ENCODE results near the gene MAGEC1.
"Not testable (repeated sequence)": the region's sequence is repeated elsewhere in the genome, so short reads cannot be mapped to it uniquely, and the experiment has no call there.

MAGEC1 gene, protein sequence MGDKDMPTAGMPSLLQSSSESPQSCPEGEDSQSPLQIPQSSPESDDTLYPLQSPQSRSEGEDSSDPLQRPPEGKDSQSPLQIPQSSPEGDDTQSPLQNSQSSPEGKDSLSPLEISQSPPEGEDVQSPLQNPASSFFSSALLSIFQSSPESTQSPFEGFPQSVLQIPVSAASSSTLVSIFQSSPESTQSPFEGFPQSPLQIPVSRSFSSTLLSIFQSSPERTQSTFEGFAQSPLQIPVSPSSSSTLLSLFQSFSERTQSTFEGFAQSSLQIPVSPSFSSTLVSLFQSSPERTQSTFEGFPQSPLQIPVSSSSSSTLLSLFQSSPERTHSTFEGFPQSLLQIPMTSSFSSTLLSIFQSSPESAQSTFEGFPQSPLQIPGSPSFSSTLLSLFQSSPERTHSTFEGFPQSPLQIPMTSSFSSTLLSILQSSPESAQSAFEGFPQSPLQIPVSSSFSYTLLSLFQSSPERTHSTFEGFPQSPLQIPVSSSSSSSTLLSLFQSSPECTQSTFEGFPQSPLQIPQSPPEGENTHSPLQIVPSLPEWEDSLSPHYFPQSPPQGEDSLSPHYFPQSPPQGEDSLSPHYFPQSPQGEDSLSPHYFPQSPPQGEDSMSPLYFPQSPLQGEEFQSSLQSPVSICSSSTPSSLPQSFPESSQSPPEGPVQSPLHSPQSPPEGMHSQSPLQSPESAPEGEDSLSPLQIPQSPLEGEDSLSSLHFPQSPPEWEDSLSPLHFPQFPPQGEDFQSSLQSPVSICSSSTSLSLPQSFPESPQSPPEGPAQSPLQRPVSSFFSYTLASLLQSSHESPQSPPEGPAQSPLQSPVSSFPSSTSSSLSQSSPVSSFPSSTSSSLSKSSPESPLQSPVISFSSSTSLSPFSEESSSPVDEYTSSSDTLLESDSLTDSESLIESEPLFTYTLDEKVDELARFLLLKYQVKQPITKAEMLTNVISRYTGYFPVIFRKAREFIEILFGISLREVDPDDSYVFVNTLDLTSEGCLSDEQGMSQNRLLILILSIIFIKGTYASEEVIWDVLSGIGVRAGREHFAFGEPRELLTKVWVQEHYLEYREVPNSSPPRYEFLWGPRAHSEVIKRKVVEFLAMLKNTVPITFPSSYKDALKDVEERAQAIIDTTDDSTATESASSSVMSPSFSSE

GRCh38 chrX:141903400-141904155, at the start of gene MAGEC1:
MAGEC1 (plus strand) TSS chrX:141903894; CDS start chrX:141905073, 1,179 bp downstream.
- DNase-seq (ENCODE audit: low read depth in 2 of 2): no peak

GRCh38 chrX:141857479-141857878, 46.2 kb upstream of the MAGEC1 start:
- no peak for DNase-seq (ENCODE audit: low read depth in 2 of 2)

DNA sequence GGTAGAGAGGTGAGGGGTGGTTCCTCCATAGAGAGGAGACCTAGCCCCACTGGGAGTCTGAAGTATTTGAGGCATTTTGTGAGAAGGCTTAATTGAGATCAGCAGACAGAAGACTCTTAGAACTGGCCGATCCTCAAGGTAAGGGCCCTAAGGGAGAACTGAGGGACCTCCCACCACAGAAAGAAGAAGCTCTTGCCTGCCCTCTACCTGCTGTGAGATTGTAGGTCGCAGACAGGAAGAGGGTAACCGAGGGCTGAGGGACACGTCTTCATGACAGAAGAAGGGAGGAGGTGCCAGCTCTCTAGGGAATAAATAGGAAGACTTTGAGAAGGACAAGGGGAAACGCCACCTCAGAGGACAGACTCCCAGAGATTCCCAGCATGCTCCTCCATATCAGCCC, 24.1 kb upstream of the MAGEC1 start:
- no peak for DNase-seq (ENCODE audit: low read depth in 2 of 2)

DNA sequence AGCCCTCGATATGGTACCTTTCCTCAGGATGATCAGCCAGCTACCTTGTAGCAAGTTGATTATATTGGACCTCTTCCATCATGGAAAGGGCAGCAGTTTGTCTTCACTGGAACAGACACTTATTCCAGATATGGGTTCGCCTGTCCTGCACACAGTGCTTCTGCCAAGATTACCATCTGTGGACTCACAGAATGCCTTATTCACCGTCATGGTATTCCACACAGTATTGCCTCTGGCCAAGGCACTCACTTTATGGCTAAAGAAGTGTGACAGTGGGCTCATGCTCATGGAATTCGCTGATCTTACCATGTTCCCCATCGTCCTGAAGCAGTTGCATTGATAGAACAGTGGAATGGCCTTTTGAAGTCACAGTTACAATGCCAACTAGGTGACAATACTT, 14.9 kb upstream of the MAGEC1 start:
- DNase-seq (ENCODE audit: low read depth in 2 of 2): not testable (repeated sequence)

GRCh38 chrX:141894733-141895132, 9.0 kb upstream of the MAGEC1 start:
- no peak for DNase-seq (ENCODE audit: low read depth in 2 of 2)

DNA sequence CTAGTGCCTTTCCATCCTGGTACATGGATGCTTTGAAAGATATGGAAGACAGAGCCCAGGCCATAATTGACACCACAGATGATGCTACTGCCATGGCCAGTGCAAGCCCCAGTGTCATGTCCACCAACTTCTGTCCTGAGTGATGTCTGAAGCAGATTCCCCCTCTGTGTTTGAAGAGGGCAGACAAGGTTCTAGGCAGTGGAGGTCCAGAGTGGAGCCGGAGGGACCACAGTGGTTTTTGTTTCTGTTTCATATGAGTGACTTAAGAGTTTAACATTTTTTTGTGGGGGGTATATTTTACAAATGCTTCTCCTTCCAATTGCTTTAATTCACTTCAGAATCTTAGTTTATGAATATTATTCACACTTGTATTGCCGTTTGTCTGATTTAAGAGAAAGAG, 6.0 kb upstream of the MAGEC1 start:
- DNase-seq (ENCODE audit: low read depth in 2 of 2): no peak

GRCh38 chrX:141902366-141902765, 1.3 kb upstream of the MAGEC1 start:
- no peak for DNase-seq (ENCODE audit: low read depth in 2 of 2)

GRCh38 chrX:141904262-141904661, 568 bp downstream of the MAGEC1 start:
- no peak for DNase-seq (ENCODE audit: low read depth in 2 of 2)

DNA sequence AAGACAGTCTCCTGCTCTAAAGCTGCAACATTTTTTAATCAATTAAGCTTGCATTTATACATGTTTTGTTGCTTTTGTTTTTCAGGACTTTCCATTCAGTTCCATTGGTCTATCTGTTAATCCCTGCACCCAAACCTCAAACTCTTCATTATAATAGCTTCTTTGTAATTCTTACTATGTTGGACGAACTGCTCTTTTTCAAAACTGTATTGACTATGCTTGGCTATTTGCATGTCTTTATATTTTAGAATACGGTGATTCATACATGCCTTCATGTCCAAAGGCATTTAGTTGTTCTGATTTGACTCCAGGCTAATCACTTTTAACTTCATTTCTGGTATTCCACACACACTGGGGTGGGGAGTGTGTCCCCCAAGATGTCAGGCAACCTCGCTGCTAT, 14.1 kb downstream of the MAGEC1 start:
- DNase-seq (ENCODE audit: low read depth in 2 of 2): no peak

DNA sequence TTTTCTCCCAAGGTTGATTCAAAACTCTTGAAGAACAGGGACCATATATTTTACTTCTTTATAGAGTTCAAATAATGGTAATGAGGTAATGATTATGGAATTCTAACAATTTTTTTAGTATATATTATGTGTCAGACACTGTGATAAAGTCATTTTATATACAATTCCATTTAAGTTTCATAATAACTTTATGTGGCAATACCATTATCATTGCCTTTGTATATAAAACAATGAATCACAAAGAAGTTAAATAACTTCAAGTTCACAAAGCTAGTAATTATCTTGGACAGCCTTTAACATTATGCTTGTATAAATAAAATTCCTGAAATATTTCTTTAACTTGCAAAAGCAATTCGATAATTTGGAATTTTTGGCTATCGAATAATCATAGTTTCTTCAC, 20.6 kb downstream of the MAGEC1 start:
- DNase-seq (ENCODE audit: low read depth in 2 of 2): no peak

GRCh38 chrX:141928432-141928831, 24.7 kb downstream of the MAGEC1 start:
- no peak for DNase-seq (ENCODE audit: low read depth in 2 of 2)

DNA sequence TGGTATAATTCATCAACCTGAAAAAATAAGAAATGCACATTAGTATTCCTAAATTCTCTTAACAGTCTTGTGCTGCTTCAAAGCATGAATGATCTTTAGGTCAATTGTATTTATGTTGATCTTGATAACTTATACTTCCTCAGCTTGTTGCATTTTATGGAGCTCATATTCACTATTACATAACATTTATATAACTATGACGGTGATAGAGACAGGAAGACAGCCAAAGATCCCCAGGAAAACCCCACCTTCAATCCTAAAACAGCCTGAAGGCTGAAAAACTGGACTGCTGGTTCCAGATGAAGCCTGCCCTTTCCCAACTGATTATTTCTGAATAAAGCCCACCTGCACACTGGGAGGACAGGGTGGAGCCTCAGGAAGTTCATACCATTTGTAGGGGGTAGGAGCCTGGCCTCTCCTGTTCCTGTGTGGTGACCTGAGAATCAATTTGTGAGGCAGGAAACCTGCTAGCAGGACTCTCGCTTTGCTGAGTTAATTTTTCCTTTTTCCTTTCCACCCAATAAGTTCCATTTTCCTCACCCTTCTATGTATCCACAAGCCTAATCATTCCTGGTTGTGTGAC, 30.5 kb downstream of the MAGEC1 start:
- DNase-seq (ENCODE audit: low read depth in 2 of 2): no peak

GRCh38 chrX:141935645-141936044, 32.0 kb downstream of the MAGEC1 start:
- no peak for DNase-seq (ENCODE audit: low read depth in 2 of 2)

DNA sequence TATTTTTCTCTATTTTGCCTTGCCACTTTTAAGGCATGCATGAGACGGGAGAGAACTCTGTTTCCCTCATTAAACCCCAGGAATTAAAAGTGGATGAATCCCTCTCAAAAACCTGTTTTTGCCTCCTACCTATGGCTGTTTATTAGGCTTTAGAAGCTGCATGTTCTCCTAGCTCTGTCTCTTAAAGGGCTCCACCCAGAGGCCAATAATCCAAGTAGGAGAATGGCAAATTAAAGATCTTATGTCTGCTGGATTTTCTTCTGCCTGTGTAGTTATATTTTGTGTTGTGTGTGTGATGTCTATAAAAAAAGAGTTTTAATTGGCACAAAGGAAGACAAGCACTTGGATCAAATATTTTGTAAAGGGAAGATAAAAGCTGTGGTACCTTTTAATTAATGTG, 32.4 kb downstream of the MAGEC1 start:
- no peak for DNase-seq (ENCODE audit: low read depth in 2 of 2)

- DNase-seq (ENCODE audit: low read depth in 2 of 2): no peak
Observed at GRCh38 chrX:141941234-141941633, 37.5 kb downstream of the MAGEC1 start.

DNA sequence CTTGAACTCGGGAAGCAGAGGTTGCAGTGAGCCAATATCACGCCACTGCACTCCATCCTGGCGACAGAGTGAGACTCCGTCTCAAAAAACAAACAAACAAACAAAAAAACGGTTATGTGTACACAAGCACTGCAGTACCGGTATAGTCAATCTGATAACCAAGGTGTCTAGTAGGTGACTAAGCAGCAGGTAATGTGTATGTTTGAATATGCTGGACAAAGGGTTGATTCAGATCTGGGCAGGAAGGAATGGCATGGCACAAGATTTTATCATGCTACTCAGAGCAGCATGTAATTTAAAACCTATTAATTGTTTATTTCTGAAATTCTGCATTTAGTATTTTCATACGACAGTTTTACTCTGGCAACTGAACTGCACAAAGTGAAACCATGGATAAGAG, 41.7 kb downstream of the MAGEC1 start:
- DNase-seq (ENCODE audit: low read depth in 2 of 2): no peak

DNA sequence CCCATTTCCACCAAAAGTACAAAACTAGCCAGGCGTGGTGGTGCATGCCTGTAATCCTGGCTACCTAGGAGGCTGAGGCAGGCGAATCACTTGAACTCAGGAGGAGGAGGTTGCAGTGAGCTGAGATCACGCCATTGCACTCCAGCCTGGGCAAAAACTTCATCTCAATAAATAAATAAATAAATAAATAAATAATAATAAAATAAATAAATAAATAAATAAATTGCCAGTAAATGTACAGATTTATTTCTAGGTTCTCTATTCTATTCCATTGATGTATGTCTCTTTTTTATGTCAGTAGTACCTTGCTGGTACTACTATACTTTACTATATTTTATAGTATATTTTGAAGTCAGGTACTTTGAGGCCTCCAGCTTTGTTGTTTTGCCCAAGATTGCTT, 43.7 kb downstream of the MAGEC1 start:
- DNase-seq (ENCODE audit: low read depth in 2 of 2): no peak

- DNase-seq (ENCODE audit: low read depth in 2 of 2): no peak
Observed at GRCh38 chrX:141952603-141953002, 48.9 kb downstream of the MAGEC1 start.

GRCh38 chrX:141958675-141959074, 55.0 kb downstream of the MAGEC1 start:
- no peak for DNase-seq (ENCODE audit: low read depth in 2 of 2)
